Body of pancreas (tissue), 4 donors: ENCODE data around the gene AVEN. TPM values are rescaled to one million over a fixed set of nuclear protein-coding genes. Genes with fewer than 3 reads are reported as not detected.

ENCODE experiments used
- ATAC-seq: fragments of 150-250 bp; one replicate; pipeline ENCODE4 v1.9.1; 2016
- DNase-seq, 4 donors: peaks; one replicate each; pipeline ENCODE4 v3.0.0-alpha.2; 2019
- H3K27ac ChIP-seq, 4 donors: fragments of 200-600 bp; sonication (generic); 1 replicate in 3 of 4; 2 replicates in 1 of 4; pipeline versions ENCODE4 v1.5.1 to v1.6.1; 2016 to 2019; ENCODE audit warnings: mild to moderate bottlenecking in 1 of 4, mixed read lengths in 1 of 4, moderate library complexity in 1 of 4
- H3K27me3 ChIP-seq, 2 donors: fragments of 200-600 bp; sonication (generic); one replicate each; pipeline ENCODE4 v1.6.0; 2016; ENCODE audit warnings: mild to moderate bottlenecking in 1 of 2
- H3K36me3 ChIP-seq, 2 donors: fragments of 200-600 bp; sonication (generic); replicated peaks in 1 of 2; 2 replicates each; pipeline ENCODE4 v1.5.1; 2016; ENCODE audit warnings: low read depth in 2 of 2; ENCODE audit not compliant: insufficient read depth in 1 of 2
- H3K4me1 ChIP-seq: fragments of 200-600 bp; sonication (generic); one replicate; pipeline ENCODE4 v1.6.0; 2016
- H3K4me3 ChIP-seq, 2 donors: fragments of 200-600 bp; sonication (generic); 1 replicate in 1 of 2; 2 replicates in 1 of 2; pipeline ENCODE4 v1.5.1; 2016 to 2019
- H3K9me3 ChIP-seq, 3 donors: fragments of 200-600 bp; sonication (generic); 1 replicate in 2 of 3; 2 replicates in 1 of 3; pipeline ENCODE4 v1.5.1; 2016
- POLR2A ChIP-seq, 3 donors: fragments of 450-650 bp; IDR thresholded peaks; one replicate each; pipeline ENCODE4 v1.6.1; 2016; ENCODE audit warnings: antibody characterized with exemption in 3 of 3, mild to moderate bottlenecking in 2 of 3
- WGBS, 2 donors: methylation state at CpG; one replicate each; pipeline ENCODE4 v1.1.5; 2017; 5-methylcytosine and 5-hydroxymethylcytosine counted together
- intact Hi-C: fragments of 100-400 bp; cut with DNase I; formaldehyde crosslinking; loops from one replicate; pipeline ENCODE4 v1.15.1; 2023
- total RNA-seq, 2 donors: library from RNA; depleted of rRNA; stranded (reverse); fragments of >200 nt; gene quantifications; one replicate each; pipeline ENCODE4 v1.1.0, GENCODE V29; 2016
- TF ChIP-seq, protein P1 (sequence below), 7 experiments: fragments of 450-650 bp in 4 of 7; fragments of 200-600 bp in 3 of 7; sonication (generic) in 3 of 7; IDR thresholded peaks; one replicate each; pipeline ENCODE4 v1.5.1; 2016 to 2019; ENCODE audit warnings: antibody characterized with exemption in 7 of 7

The AVEN gene
- total RNA-seq, 2 donors from 2014 or later, result 10.5 to 12.2 TPM

DNA sequence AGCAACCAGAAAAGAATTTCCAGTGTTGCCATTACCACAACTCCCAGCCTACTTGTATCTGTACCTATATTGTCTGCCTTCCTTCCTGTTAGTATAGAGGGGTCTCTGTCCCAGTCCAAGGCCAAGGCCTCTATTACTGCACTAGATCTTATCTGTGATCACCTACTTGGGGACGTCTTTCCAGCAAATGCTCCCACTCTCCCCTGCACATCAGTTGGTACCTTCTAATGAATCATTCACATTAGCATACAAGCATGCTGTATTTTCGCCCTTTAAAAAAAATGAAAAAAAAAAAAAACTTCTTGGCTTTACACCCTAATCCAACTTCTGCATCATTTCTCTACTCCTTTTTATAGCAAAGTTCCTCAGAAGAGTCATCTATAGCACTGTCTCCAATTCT is 4.8 kb upstream of the AVEN start:
- Histone ChIP-seq H3K27me3 (no peaks in the 10 kb centered on the region), H3K27ac (no peak overlapping the region), H3K4me1 (peaks cover 7% of the 10 kb centered on the region), H3K4me3 (no peak overlapping the region), H3K36me3 (no peaks in the 10 kb centered on the region), H3K9me3 (no peaks in the 10 kb centered on the region)
- ATAC-seq (no peak), DNase-seq (no peak)
- 60 to 72% methylated on average over 2 of the region's 2 CpGs for WGBS, 2 donors
- TF ChIP-seq, protein P1, sequence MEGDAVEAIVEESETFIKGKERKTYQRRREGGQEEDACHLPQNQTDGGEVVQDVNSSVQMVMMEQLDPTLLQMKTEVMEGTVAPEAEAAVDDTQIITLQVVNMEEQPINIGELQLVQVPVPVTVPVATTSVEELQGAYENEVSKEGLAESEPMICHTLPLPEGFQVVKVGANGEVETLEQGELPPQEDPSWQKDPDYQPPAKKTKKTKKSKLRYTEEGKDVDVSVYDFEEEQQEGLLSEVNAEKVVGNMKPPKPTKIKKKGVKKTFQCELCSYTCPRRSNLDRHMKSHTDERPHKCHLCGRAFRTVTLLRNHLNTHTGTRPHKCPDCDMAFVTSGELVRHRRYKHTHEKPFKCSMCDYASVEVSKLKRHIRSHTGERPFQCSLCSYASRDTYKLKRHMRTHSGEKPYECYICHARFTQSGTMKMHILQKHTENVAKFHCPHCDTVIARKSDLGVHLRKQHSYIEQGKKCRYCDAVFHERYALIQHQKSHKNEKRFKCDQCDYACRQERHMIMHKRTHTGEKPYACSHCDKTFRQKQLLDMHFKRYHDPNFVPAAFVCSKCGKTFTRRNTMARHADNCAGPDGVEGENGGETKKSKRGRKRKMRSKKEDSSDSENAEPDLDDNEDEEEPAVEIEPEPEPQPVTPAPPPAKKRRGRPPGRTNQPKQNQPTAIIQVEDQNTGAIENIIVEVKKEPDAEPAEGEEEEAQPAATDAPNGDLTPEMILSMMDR (IDR thresholded peaks at IDR 0.05), result no peak
- TF ChIP-seq POLR2A (IDR thresholded peaks at IDR 0.05), result no peak
- intact Hi-C loops, result no loop called here

DNA sequence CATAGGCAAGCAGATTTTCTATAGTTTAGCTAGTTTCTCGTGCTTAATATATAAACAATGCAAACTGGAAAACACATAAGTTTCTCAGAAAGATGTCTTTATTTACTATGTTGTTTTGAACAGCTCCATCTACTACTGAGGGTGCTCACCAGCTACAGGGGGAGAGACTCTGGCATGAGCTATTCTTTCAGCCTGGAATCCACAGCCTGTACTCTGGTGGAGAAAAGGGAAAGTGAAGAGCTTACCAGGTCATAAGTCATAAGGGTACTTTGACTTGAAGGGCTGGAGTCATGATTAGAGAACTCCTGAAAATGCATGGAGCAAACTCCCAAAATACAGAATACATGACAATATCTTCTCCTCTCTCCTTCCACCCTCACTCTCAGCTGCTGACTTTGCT is 4.4 kb upstream of the AVEN start:
- Histone ChIP-seq H3K4me3 (no peak overlapping the region), H3K27me3 (no peaks in the 10 kb centered on the region), H3K36me3 (no peaks in the 10 kb centered on the region), H3K27ac (no peak overlapping the region), H3K4me1 (peaks cover 7% of the 10 kb centered on the region), H3K9me3 (no peaks in the 10 kb centered on the region)
- DNase-seq, result no peak
- 54 to 55% methylated on average over 1 of the region's 1 CpG for WGBS, 2 donors
- ATAC-seq, result no peak
- TF ChIP-seq POLR2A (IDR thresholded peaks at IDR 0.05), result no peak
- TF ChIP-seq, protein P1 (IDR thresholded peaks at IDR 0.05), result no peak
- intact Hi-C loops, result no loop called here

DNA sequence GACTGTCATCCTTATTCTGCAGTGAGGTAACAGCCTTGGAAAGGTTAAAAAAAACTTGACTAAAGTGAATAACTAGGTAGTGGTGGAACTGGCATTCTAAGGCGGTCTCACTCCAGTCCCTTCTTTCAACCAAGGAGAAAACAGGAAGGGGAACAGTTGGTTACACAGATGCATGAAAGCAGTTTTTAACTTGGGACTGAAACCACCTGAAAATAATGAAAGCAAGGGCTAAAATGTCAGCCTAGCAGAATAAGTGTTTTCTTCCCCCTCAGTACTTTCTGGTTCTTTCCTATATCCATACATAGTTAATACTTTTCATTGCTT is 748 bp upstream of the AVEN start:
- H3K4me3 ChIP-seq, result no peak overlapping the region
- peak overlapping the region in 1 of 4 donors; percentile 92 for H3K27ac ChIP-seq

DNA sequence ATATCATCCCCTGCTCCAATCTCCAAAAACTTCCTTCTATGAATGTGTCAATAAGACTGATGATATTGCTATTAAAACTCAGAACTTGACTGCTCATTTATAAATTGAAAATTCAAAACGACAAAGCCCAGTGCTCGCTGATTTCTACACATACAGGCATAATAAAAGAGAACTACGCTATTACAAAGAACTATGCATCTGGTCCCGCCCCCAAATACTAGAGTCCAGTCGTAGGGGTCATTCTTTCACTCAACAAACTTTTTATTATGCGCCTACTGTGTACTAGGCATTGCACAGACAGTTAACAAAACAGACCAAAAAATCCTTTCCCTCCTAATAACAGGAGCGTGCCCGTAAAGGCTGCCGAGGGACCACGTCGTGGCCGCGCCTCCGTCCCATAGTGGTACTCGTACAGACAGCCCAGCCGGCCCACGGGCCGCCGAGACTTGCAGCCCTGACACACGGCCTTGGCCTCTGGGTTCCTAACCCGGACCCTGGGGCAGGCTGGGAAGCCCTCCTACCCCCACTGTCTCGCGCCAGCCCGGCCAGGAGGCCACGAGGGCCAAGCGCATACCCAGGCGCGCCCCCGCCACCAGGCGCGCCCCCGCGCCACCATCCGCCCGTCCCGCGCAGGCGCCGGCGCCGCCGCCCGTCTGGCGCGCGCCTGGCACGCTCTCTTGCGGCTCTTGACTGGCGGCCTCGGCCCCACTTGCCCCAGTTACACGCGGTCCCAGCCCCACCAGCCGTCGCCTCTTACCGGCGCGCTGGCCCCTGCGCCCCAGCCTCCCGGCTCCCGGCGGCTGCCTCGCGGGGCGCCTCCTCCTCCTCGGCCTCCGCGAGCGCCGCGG is 757 bp downstream of the AVEN start:
- Histone ChIP-seq H3K4me3 (peak overlapping the region; percentile 80 to 81), H3K27me3 (no peaks in the 10 kb centered on the region), H3K36me3 (no peaks in the 10 kb centered on the region), H3K4me1 (peaks cover 10% of the 10 kb centered on the region), H3K9me3 (no peaks in the 10 kb centered on the region), H3K27ac (peak overlapping the region; percentile 75 to 95 (median 88))
- ATAC-seq (peak; percentile 93), DNase-seq (peak; percentile 76 to 87 (median 81))
- intact Hi-C loops, result no loop called here
- 1 to 2% methylated on average over 6 to 64 of the region's 70 CpGs for WGBS, 2 donors
- peak; percentile 41 to 53 (median 45) for TF ChIP-seq POLR2A (IDR thresholded peaks at IDR 0.05)
- TF ChIP-seq, protein P1 (IDR thresholded peaks at IDR 0.05), result no peak

More for the DNA sequence above, 748 bp upstream of the AVEN start:
- intact Hi-C loops, result no loop called here
- DNase-seq, result no peak
- Histone ChIP-seq H3K36me3 (no peaks in the 10 kb centered on the region), H3K9me3 (no peaks in the 10 kb centered on the region), H3K4me1 (peaks cover 10% of the 10 kb centered on the region), H3K27me3 (no peaks in the 10 kb centered on the region)
- ATAC-seq, result no peak
- no peak for TF ChIP-seq POLR2A (IDR thresholded peaks at IDR 0.05)
- TF ChIP-seq, protein P1 (IDR thresholded peaks at IDR 0.05), result no peak
- 70 to 88% methylated on average over 1 of the region's 1 CpG for WGBS, 2 donors
